K562 (cell line): ENCODE data around the gene TUB.

ENCODE experiments used
- EP300 ChIP-seq: IDR thresholded peaks from 2 replicates; pipeline ENCODE4 v1.6.1; 2012; ENCODE audit warnings: low read length, improper control_type of control experiment
- NFE2L1 ChIP-seq: fragments of 450-650 bp; IDR thresholded peaks from 2 replicates; pipeline ENCODE4 v1.6.1; 2016; ENCODE audit warnings: missing genetic modification characterization, low read depth, mild to moderate bottlenecking, missing compliant biosample characterization, moderate library complexity, borderline replicate concordance
- POLR2A ChIP-seq: fragments of 450-650 bp; conservative IDR thresholded peaks from 2 replicates; pipeline ENCODE4 v1.6.1; 2016
- SIRT6 ChIP-seq: IDR thresholded peaks from one replicate; pipeline ENCODE4 v1.6.1; 2012; ENCODE audit warnings: low read depth, mild to moderate bottlenecking, control low read depth, inconsistent platforms, low read length, moderate library complexity
- TEAD2 ChIP-seq: fragments of 450-650 bp; IDR thresholded peaks from 2 replicates; pipeline ENCODE4 v1.6.1; 2016; ENCODE audit warnings: missing genetic modification characterization, control low read depth, missing compliant biosample characterization
- ZC3H11A ChIP-seq: IDR thresholded peaks from 2 replicates; pipeline ENCODE4 v1.6.1; 2012; ENCODE audit warnings: low read depth, low read length, improper control_type of control experiment
- ZNF41 ChIP-seq: fragments of 250-450 bp; sonication (Bioruptor Pico); conservative IDR thresholded peaks from 2 replicates; pipeline ENCODE4 v1.4.0; 2020; ENCODE audit warnings: mild to moderate bottlenecking
- TF ChIP-seq, protein P1 (sequence below), 3 experiments: IDR thresholded peaks in 2 of 3; conservative IDR thresholded peaks in 1 of 3; 2 replicates each; pipeline ENCODE4 v1.5.1; 2011 to 2012; ENCODE audit warnings: low read length in 3 of 3, mild to moderate bottlenecking in 3 of 3, control low read depth in 2 of 3, improper control_type of control experiment in 1 of 3, inconsistent platforms in 1 of 3, low read depth in 1 of 3, mixed read lengths in 1 of 3, moderate library complexity in 1 of 3; ENCODE audit not compliant: insufficient read depth in 2 of 3
- TF ChIP-seq, protein P2 (sequence below): fragments of 250-450 bp; sonication (Bioruptor Pico); IDR thresholded peaks from 2 replicates; pipeline ENCODE4 v1.4.0; 2020; ENCODE audit warnings: mild to moderate bottlenecking

DNA sequence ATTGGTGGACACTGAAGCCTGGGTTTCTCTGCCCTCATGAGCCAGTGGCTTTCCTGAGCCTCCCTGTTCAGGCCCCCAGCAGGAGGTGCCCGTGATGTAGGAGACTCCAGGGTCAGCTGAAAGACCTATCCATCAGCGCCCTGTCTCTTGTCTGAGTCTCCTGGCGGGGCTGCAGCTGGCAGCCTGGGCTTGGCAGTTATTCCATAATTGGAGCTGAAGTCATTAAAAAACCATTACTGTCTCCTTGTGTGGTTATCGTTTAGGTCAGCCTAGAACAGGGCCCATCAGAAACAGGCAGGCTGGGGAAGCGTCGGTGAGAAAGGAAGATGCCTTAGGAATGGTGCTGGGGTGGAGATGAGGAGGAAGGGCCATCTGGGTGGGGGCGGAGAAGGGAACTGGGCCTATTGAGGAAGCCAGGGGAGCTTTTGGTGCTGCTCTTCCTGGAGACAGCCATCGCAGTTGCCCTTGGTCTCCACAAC, 5.0 kb downstream of the TUB start:
- TF ChIP-seq TEAD2 (tag) (no peak), POLR2A (no peak), NFE2L1 (tag) (no peak), SIRT6 (no peak), EP300 (no peak), ZC3H11A (no peak), ZNF41 (no peak)
- TF ChIP-seq, protein P1, sequence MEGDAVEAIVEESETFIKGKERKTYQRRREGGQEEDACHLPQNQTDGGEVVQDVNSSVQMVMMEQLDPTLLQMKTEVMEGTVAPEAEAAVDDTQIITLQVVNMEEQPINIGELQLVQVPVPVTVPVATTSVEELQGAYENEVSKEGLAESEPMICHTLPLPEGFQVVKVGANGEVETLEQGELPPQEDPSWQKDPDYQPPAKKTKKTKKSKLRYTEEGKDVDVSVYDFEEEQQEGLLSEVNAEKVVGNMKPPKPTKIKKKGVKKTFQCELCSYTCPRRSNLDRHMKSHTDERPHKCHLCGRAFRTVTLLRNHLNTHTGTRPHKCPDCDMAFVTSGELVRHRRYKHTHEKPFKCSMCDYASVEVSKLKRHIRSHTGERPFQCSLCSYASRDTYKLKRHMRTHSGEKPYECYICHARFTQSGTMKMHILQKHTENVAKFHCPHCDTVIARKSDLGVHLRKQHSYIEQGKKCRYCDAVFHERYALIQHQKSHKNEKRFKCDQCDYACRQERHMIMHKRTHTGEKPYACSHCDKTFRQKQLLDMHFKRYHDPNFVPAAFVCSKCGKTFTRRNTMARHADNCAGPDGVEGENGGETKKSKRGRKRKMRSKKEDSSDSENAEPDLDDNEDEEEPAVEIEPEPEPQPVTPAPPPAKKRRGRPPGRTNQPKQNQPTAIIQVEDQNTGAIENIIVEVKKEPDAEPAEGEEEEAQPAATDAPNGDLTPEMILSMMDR (IDR thresholded peaks at IDR 0.05 in 2 of 3, conservative IDR thresholded peaks at IDR 0.05 in 1 of 3; ENCODE audit: insufficient read depth in 2 of 3, low read depth in 1 of 3, low read length in 3 of 3), result no peak
- TF ChIP-seq, protein P2, sequence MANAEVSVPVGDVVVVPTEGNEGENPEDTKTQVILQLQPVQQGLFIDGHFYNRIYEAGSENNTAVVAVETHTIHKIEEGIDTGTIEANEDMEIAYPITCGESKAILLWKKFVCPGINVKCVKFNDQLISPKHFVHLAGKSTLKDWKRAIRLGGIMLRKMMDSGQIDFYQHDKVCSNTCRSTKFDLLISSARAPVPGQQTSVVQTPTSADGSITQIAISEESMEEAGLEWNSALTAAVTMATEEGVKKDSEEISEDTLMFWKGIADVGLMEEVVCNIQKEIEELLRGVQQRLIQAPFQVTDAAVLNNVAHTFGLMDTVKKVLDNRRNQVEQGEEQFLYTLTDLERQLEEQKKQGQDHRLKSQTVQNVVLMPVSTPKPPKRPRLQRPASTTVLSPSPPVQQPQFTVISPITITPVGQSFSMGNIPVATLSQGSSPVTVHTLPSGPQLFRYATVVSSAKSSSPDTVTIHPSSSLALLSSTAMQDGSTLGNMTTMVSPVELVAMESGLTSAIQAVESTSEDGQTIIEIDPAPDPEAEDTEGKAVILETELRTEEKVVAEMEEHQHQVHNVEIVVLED, result no peak
